Epithelial cell of proximal tubule (primary cell): ENCODE data around the gene AFMID. TPM values are rescaled to one million over a fixed set of nuclear protein-coding genes. Genes with fewer than 3 reads are reported as not detected.
"Not testable (repeated sequence)": the region's sequence is repeated elsewhere in the genome, so short reads cannot be mapped to it uniquely, and the experiment has no call there.

Experiments
- DNase-seq: peaks from one replicate; pipeline ENCODE4 v3.0.0-alpha.2; 2011; ENCODE audit warnings: low read depth
- H3K4me3 ChIP-seq: 2 replicates; pipeline ENCODE4 v1.5.1; 2011; ENCODE audit warnings: low read depth, mild to moderate bottlenecking, low read length
- total RNA-seq: library from RNA; depleted of rRNA; stranded (reverse); fragments of >200 nt; gene quantifications from 2 replicates; pipeline ENCODE4 v1.2.3, GENCODE V29; 2015
- TF ChIP-seq, protein P1 (sequence below): conservative IDR thresholded peaks from 2 replicates; pipeline ENCODE4 v1.5.1; 2012; ENCODE audit warnings: low read depth, mild to moderate bottlenecking, low read length

AFMID gene
- total RNA-seq, 1 donor from 2014 or later, result 47.2 TPM

DNA sequence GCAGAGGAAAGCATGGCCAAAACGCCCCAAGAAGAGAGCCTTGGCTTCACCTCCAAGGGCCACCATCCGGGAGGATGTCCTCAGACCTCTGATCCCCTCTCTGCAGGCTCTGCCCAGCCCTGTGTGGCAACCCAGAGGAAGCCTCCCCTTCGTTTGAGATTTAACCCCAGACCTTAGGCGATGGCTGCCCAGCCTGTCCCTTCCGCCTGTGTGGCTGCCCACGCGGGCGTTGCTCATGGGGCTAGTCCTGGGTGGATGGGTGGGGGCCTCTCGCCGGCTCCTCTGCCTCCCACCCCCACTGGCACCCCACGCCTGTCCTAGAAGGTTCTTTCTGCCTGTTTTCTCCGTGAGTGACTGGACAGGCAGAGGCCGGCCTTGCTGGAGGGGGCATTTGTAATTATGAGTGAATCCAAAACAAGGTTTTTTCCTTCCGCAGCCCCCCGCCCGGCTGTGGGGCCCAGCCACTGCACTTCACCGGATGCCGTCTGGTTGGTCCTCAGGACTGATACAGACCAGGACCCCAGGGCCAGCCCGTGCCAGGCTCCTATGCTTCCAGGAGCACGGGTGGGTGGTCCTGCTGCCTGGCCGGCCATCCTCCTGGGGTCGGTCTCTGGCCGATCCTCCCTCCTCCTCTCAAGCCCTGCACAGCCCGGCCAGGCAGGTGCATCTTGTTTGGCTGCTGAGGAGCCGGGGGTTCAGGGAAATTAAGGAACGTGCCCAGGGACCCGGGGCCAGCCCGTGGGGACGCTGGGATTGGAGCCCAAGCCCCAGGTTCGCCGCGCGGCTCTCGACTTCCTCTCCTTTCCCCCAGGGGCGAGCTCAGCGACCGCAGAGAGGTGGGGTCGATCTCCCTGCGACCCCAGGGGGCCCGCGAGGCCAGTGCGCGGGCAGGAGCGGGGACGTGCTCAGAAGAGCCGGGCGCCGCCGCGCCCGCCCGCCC lies 44.1 kb downstream of the AFMID start, which contains the start of gene TMEM235:
Gene TMEM235 (plus strand): TSS at position 636 of the 940 bp plus-strand sequence. CDS start 393 bp downstream, outside the sequence.
- DNase-seq, result no peak
- TF ChIP-seq, protein P1, sequence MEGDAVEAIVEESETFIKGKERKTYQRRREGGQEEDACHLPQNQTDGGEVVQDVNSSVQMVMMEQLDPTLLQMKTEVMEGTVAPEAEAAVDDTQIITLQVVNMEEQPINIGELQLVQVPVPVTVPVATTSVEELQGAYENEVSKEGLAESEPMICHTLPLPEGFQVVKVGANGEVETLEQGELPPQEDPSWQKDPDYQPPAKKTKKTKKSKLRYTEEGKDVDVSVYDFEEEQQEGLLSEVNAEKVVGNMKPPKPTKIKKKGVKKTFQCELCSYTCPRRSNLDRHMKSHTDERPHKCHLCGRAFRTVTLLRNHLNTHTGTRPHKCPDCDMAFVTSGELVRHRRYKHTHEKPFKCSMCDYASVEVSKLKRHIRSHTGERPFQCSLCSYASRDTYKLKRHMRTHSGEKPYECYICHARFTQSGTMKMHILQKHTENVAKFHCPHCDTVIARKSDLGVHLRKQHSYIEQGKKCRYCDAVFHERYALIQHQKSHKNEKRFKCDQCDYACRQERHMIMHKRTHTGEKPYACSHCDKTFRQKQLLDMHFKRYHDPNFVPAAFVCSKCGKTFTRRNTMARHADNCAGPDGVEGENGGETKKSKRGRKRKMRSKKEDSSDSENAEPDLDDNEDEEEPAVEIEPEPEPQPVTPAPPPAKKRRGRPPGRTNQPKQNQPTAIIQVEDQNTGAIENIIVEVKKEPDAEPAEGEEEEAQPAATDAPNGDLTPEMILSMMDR, result no peak
- no peak within 1 kb of the TSS for H3K4me3 ChIP-seq

DNA sequence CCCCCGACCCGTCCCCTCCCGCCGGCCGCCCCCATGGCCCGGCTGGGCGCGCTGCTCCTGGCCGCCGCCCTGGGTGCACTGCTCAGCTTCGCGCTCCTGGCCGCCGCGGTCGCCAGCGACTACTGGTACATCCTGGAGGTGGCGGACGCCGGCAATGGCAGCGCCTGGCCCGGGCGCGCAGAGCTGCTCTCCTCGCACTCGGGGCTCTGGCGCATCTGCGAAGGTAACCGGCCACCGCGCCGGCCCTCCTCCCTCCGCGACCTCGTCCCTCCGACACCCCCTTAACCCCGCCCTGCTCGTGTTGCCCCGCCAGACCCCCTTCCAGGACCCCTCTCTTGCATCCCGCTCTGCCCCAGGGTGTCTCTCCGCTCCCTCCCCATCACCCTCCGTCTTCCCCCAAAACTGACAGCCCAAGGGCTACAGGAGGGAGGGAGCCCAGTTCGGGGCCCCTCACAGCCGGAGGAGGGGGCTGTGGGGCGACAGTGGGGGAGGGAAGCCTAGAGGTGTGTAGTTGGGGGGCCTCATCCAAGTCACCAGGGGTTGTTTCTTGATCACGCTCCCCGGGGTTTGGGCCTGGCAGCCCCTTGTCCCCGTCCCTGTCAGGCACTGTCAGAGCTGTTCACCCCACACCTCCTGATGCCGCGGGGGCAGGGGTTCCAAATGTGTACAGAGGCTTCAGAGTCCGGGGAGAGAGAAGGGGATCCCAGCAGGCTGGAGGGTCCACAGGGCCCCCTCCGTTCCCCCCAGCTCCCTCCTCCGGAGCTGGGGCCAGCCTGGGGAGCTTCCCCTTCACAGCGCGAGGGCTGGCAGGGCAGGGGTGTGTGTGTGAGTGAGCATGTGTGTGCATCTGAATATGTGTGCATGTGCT lies 45.1 kb downstream of the AFMID start:
- no peak for DNase-seq
- no peak overlapping the region for H3K4me3 ChIP-seq
- TF ChIP-seq, protein P1, result no peak

DNA sequence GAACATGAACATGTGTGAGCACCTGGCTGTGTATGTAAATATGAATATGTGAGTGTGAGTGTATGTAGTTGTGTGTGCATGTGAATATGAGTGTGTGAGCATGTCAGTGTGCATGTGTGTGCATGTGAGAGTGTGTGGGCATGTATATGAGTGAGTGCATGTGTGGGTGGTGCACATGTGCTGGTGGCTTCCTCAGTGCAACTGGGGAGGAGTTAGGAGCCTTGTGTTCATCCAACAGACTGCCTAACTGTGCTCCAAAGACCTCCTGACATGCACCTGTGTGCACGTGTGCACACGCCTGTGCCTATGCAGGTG lies 45.7 kb downstream of the AFMID start:
- TF ChIP-seq, protein P1, result no peak
- H3K4me3 ChIP-seq, result no peak overlapping the region
- no peak for DNase-seq

DNA sequence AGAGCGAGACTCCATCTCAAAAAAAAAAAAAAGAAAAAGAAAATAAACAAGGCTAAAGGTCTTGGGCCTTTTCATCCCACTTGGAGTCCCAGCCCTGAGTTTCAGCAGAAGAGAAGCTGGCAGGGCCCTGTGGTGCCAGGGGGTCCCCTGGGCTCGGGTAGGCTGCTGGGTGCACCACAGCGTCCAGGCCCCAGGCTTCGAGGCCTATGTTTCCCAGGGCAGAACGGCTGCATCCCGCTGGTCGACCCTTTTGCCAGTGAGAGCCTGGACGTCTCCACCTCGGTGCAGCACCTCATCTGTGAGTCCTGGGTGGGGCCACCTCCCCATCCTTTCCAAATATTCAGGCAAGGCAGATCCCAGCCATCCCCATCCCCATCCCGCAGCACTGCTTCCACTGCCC lies 46.5 kb downstream of the AFMID start:
- H3K4me3 ChIP-seq, result no peak overlapping the region
- DNase-seq, result no peak
- TF ChIP-seq, protein P1, result no peak

DNA sequence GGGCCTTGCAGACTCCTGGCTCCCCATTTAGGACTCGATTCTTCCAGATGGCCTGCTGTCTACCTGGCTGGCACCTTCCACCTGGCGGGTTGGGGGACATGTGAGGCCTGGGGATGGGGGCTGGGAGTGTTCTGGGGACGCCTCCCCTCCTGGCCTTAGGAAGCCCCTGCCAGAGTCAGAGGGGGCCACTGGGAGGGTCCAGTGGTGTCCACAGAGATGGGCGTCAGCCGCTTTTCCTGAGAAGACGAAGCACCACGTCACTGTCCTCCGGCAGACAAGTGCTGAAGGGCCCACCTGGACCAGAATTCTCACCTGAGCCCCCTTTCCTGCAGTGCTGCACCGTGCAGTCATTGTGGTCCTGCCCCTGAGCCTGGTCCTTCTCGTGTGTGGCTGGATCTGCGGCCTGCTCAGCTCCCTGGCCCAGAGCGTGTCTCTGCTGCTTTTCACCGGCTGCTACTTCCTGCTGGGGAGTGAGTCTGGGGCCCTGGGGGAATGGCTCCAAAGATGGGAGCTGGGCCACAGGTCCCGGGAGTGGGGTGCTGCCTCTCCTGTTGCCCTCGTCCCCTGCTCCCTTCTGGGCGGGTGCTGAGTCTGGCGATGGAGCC lies 47.2 kb downstream of the AFMID start:
- H3K4me3 ChIP-seq, result no peak overlapping the region
- no peak for DNase-seq
- TF ChIP-seq, protein P1, result no peak

DNA sequence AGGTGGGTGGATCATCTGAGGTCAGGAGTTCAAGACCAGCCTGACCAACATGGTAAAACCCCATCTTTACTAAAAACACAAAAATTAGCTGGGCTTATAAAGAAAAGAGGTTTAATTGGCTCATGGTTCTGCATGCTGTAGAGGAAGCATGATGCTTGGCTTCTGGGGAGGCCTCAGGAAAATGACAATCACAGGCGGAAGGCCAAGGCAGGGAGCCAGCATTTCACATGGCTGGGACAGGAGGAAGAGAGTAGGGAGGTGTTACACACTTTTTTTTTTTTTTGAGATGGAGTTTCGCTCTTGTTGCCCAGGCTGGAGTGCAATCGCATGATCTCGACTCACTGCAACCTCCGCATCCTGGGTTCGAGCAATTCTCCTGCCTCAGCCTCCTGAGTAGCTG lies 47.9 kb downstream of the AFMID start:
- H3K4me3 ChIP-seq, DNase-seq: not testable (repeated sequence)

DNA sequence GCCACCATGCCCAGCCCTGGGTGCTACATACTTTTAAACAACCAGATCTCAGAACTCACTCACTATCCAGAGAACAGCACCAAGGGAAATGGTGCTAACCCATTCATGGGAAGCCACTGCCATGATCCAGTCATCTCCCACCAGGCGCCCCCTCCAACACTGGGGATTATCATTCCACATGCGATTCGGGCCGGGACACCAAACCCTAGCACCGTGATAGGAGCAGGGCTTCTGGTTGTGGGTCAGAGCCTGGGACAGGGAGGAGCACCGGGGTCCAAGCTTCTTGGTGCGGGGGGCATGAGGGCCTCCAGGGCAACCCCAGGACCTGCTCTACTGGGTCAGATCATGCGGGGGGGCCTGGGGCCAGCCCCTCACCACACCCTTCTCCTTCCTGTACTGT lies 48.7 kb downstream of the AFMID start:
- H3K4me3 ChIP-seq, result no peak overlapping the region
- TF ChIP-seq, protein P1, result no peak
- no peak for DNase-seq
